OCI-LY1 (cell line): ENCODE measurements around the gene MYO18A.

Experiments used
- CTCF ChIP-seq: fragments of 200-600 bp; sonication (generic), shearing (Covaris generic); IDR thresholded peaks from 2 replicates; pipeline ENCODE4 v1.5.1; 2017; ENCODE audit warnings: mild to moderate bottlenecking, antibody characterized with exemption, low read length, moderate library complexity, mixed read lengths
- EZH2 ChIP-seq: fragments of 200-600 bp; sonication (generic), shearing (Covaris generic); IDR thresholded peaks from 2 replicates; pipeline ENCODE4 v1.8.0; 2017; ENCODE audit warnings: borderline replicate concordance, mixed run types, mild to moderate bottlenecking, antibody characterized with exemption, low read length, moderate library complexity, mixed read lengths

GRCh38 chr17:29115435-29115834, 64.8 kb downstream of the MYO18A start:
- TF ChIP-seq CTCF (no peak), EZH2 (no peak)
